ENCODE measurements around the gene MEIKIN. TPM values are rescaled to one million over a fixed set of nuclear protein-coding genes. Genes with fewer than 3 reads are reported as not detected.

Gene MEIKIN
- total and polyA plus RNA-seq, 2 donors (not counting 3 experiments of a cell fraction or from before 2014, with no cell fraction given), result not detected

DNA sequence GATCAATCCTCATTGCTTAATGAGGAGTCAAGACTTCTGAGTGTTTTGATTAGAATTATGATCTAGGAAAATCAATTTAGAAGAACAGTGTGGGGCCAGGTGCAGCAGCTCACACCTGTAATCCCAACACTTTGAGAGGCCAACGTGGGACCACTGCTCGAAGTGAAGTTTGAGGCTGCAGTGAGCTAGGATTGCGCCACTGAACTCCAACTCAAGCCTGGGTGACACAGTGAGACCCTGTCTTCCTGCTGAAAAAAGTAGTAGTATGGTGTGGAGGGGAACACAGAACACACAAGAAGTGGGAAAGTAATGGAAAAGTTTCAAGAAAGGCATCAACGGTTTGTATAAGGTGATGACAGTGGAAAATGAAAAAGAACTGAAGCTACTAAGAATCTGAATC, 157.7 kb downstream of the MEIKIN start:
- intact Hi-C loops (cut with micrococcal nuclease), result no loop called here
- no peak for FAIRE-seq
- Histone ChIP-seq H3K9ac (replicated peaks; ENCODE audit: extremely low read depth, insufficient read depth, low read length) (no peak overlapping the region), H3K4me1 (ENCODE audit: control insufficient read depth, extremely low read depth, insufficient read depth, low read length) (no peaks in the 10 kb centered on the region), H3K79me2 (ENCODE audit: control insufficient read depth, insufficient read depth, low read length) (peaks cover 94% of the 10 kb centered on the region), H3K9me1 (replicated peaks; ENCODE audit: control insufficient read depth, extremely low read depth, insufficient read depth, low read length) (no peaks in the 10 kb centered on the region), H3K27me3 (ENCODE audit: control insufficient read depth in 2 of 2, insufficient read depth in 2 of 2, low read length in 2 of 2) (no peaks in the 10 kb centered on the region), H3K9me3 (replicated peaks; ENCODE audit: control insufficient read depth, insufficient read depth, low read length) (no peaks in the 10 kb centered on the region), H3K27ac (ENCODE audit: insufficient read depth, low read depth, low read length) (no peak overlapping the region), H3K4me2 (ENCODE audit: insufficient read depth, low read length) (no peak overlapping the region), H4K20me1 (replicated peaks; ENCODE audit: control insufficient read depth, extremely low read depth, insufficient read depth, low read length) (peaks cover 14% of the 10 kb centered on the region), H2AFZ (ENCODE audit: low read depth, low read length) (no peak overlapping the region), H3K4me3 (replicated peaks in 1 of 3; ENCODE audit: insufficient read depth in 1 of 3, low read depth in 1 of 3, low read length in 3 of 3) (no peak overlapping the region), H3K36me3 (ENCODE audit: control insufficient read depth in 2 of 2, extremely low read depth in 1 of 2, insufficient read depth in 2 of 2, low read length in 2 of 2) (no peaks in the 10 kb centered on the region)
- dilution Hi-C loops (cut with MboI; ENCODE audit: extremely low pct_ligation_motif_present, low sequenced_read_pairs), result no loop called here
- POLR2A ChIA-PET, result no interaction called here
- BruUV-seq (replicated peaks), result no TSS peak
- no peak for DNase-seq (ENCODE audit: low read depth, low spot score)
- TF ChIP-seq EZH2 (IDR thresholded peaks at IDR 0.05; ENCODE audit: borderline replicate concordance, low read depth, low read length, severe bottlenecking) (no peak), GATA2 (IDR thresholded peaks at IDR 0.05; ENCODE audit: insufficient read depth, insufficient read length, low read depth, low read length) (no peak), MYC (IDR thresholded peaks at IDR 0.05; ENCODE audit: low read depth, low read length) (no peak), FOS (IDR thresholded peaks at IDR 0.05; ENCODE audit: borderline replicate concordance, insufficient read depth, low read length) (no peak), JUN (IDR thresholded peaks at IDR 0.05; ENCODE audit: borderline replicate concordance, insufficient read depth, insufficient read length, low read depth) (no peak), POLR2AphosphoS5 (IDR thresholded peaks at IDR 0.05; ENCODE audit: insufficient read depth, low read depth, low read length) (no peak), POLR2A (IDR thresholded peaks at IDR 0.05; ENCODE audit: low read depth, low read length) (no peak)
- TF ChIP-seq, protein P1, sequence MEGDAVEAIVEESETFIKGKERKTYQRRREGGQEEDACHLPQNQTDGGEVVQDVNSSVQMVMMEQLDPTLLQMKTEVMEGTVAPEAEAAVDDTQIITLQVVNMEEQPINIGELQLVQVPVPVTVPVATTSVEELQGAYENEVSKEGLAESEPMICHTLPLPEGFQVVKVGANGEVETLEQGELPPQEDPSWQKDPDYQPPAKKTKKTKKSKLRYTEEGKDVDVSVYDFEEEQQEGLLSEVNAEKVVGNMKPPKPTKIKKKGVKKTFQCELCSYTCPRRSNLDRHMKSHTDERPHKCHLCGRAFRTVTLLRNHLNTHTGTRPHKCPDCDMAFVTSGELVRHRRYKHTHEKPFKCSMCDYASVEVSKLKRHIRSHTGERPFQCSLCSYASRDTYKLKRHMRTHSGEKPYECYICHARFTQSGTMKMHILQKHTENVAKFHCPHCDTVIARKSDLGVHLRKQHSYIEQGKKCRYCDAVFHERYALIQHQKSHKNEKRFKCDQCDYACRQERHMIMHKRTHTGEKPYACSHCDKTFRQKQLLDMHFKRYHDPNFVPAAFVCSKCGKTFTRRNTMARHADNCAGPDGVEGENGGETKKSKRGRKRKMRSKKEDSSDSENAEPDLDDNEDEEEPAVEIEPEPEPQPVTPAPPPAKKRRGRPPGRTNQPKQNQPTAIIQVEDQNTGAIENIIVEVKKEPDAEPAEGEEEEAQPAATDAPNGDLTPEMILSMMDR (IDR thresholded peaks at IDR 0.05; ENCODE audit: extremely low read depth in 1 of 2, insufficient read depth in 1 of 2, low read depth in 1 of 2, low read length in 2 of 2), result no peak
- TF ChIP-seq, protein P2, sequence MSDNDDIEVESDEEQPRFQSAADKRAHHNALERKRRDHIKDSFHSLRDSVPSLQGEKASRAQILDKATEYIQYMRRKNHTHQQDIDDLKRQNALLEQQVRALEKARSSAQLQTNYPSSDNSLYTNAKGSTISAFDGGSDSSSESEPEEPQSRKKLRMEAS (IDR thresholded peaks at IDR 0.05; ENCODE audit: insufficient read depth, insufficient read length), result no peak
- CTCF ChIA-PET, result no interaction called here

Data from endothelial cell of umbilical vein (primary cell).